HepG2 (cell line): ENCODE measurements around the gene PRXL2B. TPM values are rescaled to one million over a fixed set of nuclear protein-coding genes. Genes with fewer than 3 reads are reported as not detected.
A peak's percentile ranks its signal among the peaks of the same experiment; 100 is the strongest.

ENCODE experiments used
- ATAC-seq: fragments of 200-7000 bp; cut with Tn5 transposase; 3 replicates; pipeline ENCODE4 v1.9.1; 2020; ENCODE audit warnings: mild to moderate bottlenecking, moderate library complexity
- BruUV-seq: library from RNA; stranded (reverse); fragments of 400-500 nt; replicated peaks from 2 replicates; lab custom pipeline; 2021; lab: Mats Ljungman, UMichigan
- CTCF ChIA-PET: fragments of 300-600 bp; formaldehyde crosslinking; extraction: SDS; loops from one replicate; lab custom pipeline; 2021; ENCODE audit warnings: low total read pairs, inconsistent platforms, low intra/inter-chr PET ratio; lab: Yijun Ruan, JAX
- POLR2A ChIA-PET: fragments of 350-600 bp; sonication (Branson Sonifier 250); formaldehyde crosslinking; loops from one replicate; lab custom pipeline; 2020; ENCODE audit warnings: antibody characterized with exemption, inconsistent platforms; lab: Yijun Ruan, JAX
- DNase-seq: peaks from one replicate; pipeline ENCODE4 v3.0.0-alpha.2; 2015; ENCODE audit warnings: low spot score
- FAIRE-seq: peaks from 3 replicates; lab custom pipeline; 2011; peaks lifted over from hg19 to GRCh38; lab: Jason Lieb, UNC
- H2AFZ ChIP-seq: one replicate; pipeline ENCODE4 v1.6.1; 2011; ENCODE audit warnings: low read length, inconsistent platforms
- H3K27ac ChIP-seq: fragments of 300-600 bp; 3 replicates; pipeline ENCODE4 v1.8.0; 2011; ENCODE audit warnings: mixed run types, mild to moderate bottlenecking, mixed read lengths, low read length, inconsistent platforms; ENCODE audit not compliant: insufficient read depth; ENCODE audit errors: extremely low read length
- H3K27me3 ChIP-seq, 2 experiments: fragments of 200-600 bp in 1 of 2; 2 replicates in 1 of 2; 3 replicates in 1 of 2; pipeline versions ENCODE4 v1.6.0 to v1.8.0; 2011; ENCODE audit warnings: low read length in 2 of 2, mild to moderate bottlenecking in 2 of 2, moderate library complexity in 2 of 2, inconsistent platforms in 1 of 2; ENCODE audit not compliant: insufficient read depth in 2 of 2, control insufficient read depth in 1 of 2
- H3K36me3 ChIP-seq, 2 experiments: fragments of 200-600 bp in 1 of 2; replicated peaks in 1 of 2; 2 replicates in 1 of 2; 3 replicates in 1 of 2; pipeline versions ENCODE4 v1.5.1 to v1.8.0; 2011; ENCODE audit warnings: low read length in 2 of 2, inconsistent platforms in 1 of 2; ENCODE audit not compliant: insufficient read depth in 2 of 2, control insufficient read depth in 1 of 2
- H3K4me1 ChIP-seq: 2 replicates; pipeline ENCODE4 v1.5.1; 2012; ENCODE audit warnings: low read length, inconsistent platforms; ENCODE audit not compliant: insufficient read depth
- H3K4me2 ChIP-seq: 2 replicates; pipeline ENCODE4 v1.6.0; 2011; ENCODE audit warnings: low read depth, low read length, inconsistent platforms
- H3K4me3 ChIP-seq, 3 experiments: fragments of 200-600 bp in 1 of 3; sonication (generic), shearing (Covaris generic) in 1 of 3; replicated peaks in 1 of 3; 2 replicates each; pipeline ENCODE4 v1.5.1; 2011 to 2016; ENCODE audit warnings: low read length in 3 of 3, inconsistent platforms in 2 of 3, low read depth in 2 of 3, mild to moderate bottlenecking in 2 of 3, control low read depth in 1 of 3, mixed read lengths in 1 of 3; ENCODE audit not compliant: insufficient read depth in 1 of 3
- H3K79me2 ChIP-seq: one replicate; pipeline ENCODE4 v1.6.1; 2011; ENCODE audit warnings: low read length, inconsistent platforms; ENCODE audit not compliant: insufficient read depth
- H3K9ac ChIP-seq: 2 replicates; pipeline ENCODE4 v1.6.0; 2011; ENCODE audit warnings: mild to moderate bottlenecking, low read depth, low read length, inconsistent platforms; ENCODE audit not compliant: insufficient read depth
- H3K9me3 ChIP-seq: 2 replicates; pipeline ENCODE4 v1.5.1; 2012; ENCODE audit warnings: mild to moderate bottlenecking, low read length
- H4K20me1 ChIP-seq: 2 replicates; pipeline ENCODE4 v1.6.0; 2011; ENCODE audit warnings: inconsistent platforms, mild to moderate bottlenecking, low read length, moderate library complexity; ENCODE audit not compliant: insufficient read depth
- CBX1 ChIP-seq: IDR thresholded peaks from one replicate; pipeline ENCODE4 v1.6.1; 2016; ENCODE audit warnings: antibody characterized with exemption, low read depth
- FOXO1 ChIP-seq: sonication (generic); formaldehyde crosslinking; IDR thresholded peaks from 2 replicates; pipeline ENCODE4 v1.4.0; 2020; ENCODE audit warnings: missing genetic modification reagents
- MTA1 ChIP-seq: sonication (generic); formaldehyde crosslinking; IDR thresholded peaks from 2 replicates; pipeline ENCODE4 v1.4.0; 2020; ENCODE audit warnings: missing genetic modification reagents, mild to moderate bottlenecking, borderline replicate concordance
- MTERF4 ChIP-seq: sonication (generic); formaldehyde crosslinking; IDR thresholded peaks from 2 replicates; pipeline ENCODE4 v1.8.0; 2023; ENCODE audit warnings: mild to moderate bottlenecking, missing genetic modification reagents
- RAD51 ChIP-seq: fragments of 450-650 bp; IDR thresholded peaks from 2 replicates; pipeline ENCODE4 v1.6.1; 2016; ENCODE audit warnings: borderline replicate concordance
- RXRA ChIP-seq: sonication (generic); formaldehyde crosslinking; IDR thresholded peaks from 2 replicates; pipeline ENCODE4 v1.5.1; 2020; ENCODE audit warnings: missing genetic modification reagents
- SNAPC2 ChIP-seq: sonication (generic); formaldehyde crosslinking; IDR thresholded peaks from 2 replicates; pipeline ENCODE4 v1.8.1; 2022; ENCODE audit warnings: mild to moderate bottlenecking, missing genetic modification reagents
- ZFP36 ChIP-seq: fragments of 150-350 bp; IDR thresholded peaks from 2 replicates; pipeline ENCODE4 v1.6.1; 2018; ENCODE audit warnings: borderline replicate concordance, low read length, low read depth; ENCODE audit not compliant: partially characterized antibody
- ZNF570 ChIP-seq: sonication (generic); formaldehyde crosslinking; IDR thresholded peaks from 2 replicates; pipeline ENCODE4 v1.4.0; 2020; ENCODE audit warnings: mild to moderate bottlenecking, missing genetic modification reagents, borderline replicate concordance
- ZNF670 ChIP-seq: sonication (generic); formaldehyde crosslinking; IDR thresholded peaks from 2 replicates; pipeline ENCODE4 v1.8.0; 2022; ENCODE audit warnings: mild to moderate bottlenecking, missing genetic modification reagents, borderline replicate concordance
- ZNF737 ChIP-seq: sonication (generic); formaldehyde crosslinking; IDR thresholded peaks from 2 replicates; pipeline ENCODE4 v1.5.0; 2020; ENCODE audit warnings: missing genetic modification reagents, mild to moderate bottlenecking, borderline replicate concordance
- WGBS: methylation state at CpG from one replicate; pipeline ENCODE4 v1.1.6; 2017; ENCODE audit warnings: low lambda C conversion rate; 5-methylcytosine and 5-hydroxymethylcytosine counted together
- in situ Hi-C: cut with HindIII; loops from 2 replicates; pipeline ENCODE4 v1.10.0; 2017; ENCODE audit warnings: low pct_unique_long_range_greater_than_20kb; ENCODE audit not compliant: extremely low pct_ligation_motif_present
- intact Hi-C: fragments of 100-400 bp; cut with micrococcal nuclease; formaldehyde crosslinking; loops from one replicate; pipeline ENCODE4 v1.10.0; 2022; ENCODE audit not compliant: unreplicated experiment
- polyA plus RNA-seq, 8 experiments: library from polyadenylated mRNA; depleted of rRNA in 3 of 8; stranded (reverse) in 7 of 8; unstranded in 1 of 8; fragments of >200 nt; fragmentation: Illumina TruSeq in 4 of 8; extraction: Trizol in 4 of 8; gene quantifications; 2 replicates each; pipeline versions ENCODE4 v1.2.1 to v1.2.3, GENCODE V29; 2011 to 2016; ENCODE audit warnings: low read depth in 4 of 8, missing spikeins in 1 of 8, mixed read lengths in 1 of 8; ENCODE audit not compliant: insufficient read depth in 1 of 8
- total RNA-seq, 5 experiments: library from RNA; depleted of rRNA; stranded (reverse); fragments of >200 nt; fragmentation: Illumina TruSeq; extraction: Trizol; gene quantifications; 2 replicates each; pipeline ENCODE4 v1.2.3, GENCODE V29; 2016; ENCODE audit warnings: low read depth in 1 of 5
- TF ChIP-seq, protein P1 (sequence below): sonication (generic); formaldehyde crosslinking; IDR thresholded peaks from 2 replicates; pipeline ENCODE4 v1.4.0; 2020; ENCODE audit warnings: mild to moderate bottlenecking, missing genetic modification reagents
- TF ChIP-seq, protein P2 (sequence below): sonication (generic); formaldehyde crosslinking; IDR thresholded peaks from 2 replicates; pipeline ENCODE4 v1.4.0; 2020; ENCODE audit warnings: missing genetic modification reagents, borderline replicate concordance

The PRXL2B gene
- total and polyA plus RNA-seq, 2 of the 13 experiments (the other 11 are each of a cell fraction or from before 2014, with no cell fraction given), result 16.8 to 22.1 TPM

GRCh38 chr1:2555634-2556276, 30.8 kb upstream of the PRXL2B start:
- ATAC-seq (peak; percentile 17), FAIRE-seq (no peak), DNase-seq (no peak)
- H3K4me2 ChIP-seq, result peak overlapping the region; percentile 85
- intact Hi-C loops (loop anchor here (5.0 kb wide), 1 partner anchor 77 kb away; the partner anchor contains the start of gene MMEL1), in situ Hi-C loops (no loop called here)
- BruUV-seq, result TSS peak; percentile 54
- H3K4me3 ChIP-seq, result peak overlapping the region; percentile 71 to 89 (median 76)
- H3K9me3 ChIP-seq, result no peaks in the 10 kb centered on the region
- H3K79me2 ChIP-seq, result no peaks in the 10 kb centered on the region
- peak overlapping the region; percentile 66 for H3K27ac ChIP-seq
- no peaks in the 10 kb centered on the region; a peak in 1 of 5 replicates for H3K27me3 ChIP-seq
- POLR2A ChIA-PET, result interaction anchor here (0.8 to 2.1 kb wide), 9 partner anchors 9 to 143 kb away, joined by 3 to 20 read pairs (median 5); partner anchors contain the start of genes MMEL1, PEX10 and PRXL2B
- 7% methylated on average over 9 of the region's 26 CpGs for WGBS
- H4K20me1 ChIP-seq, result 0 out of 2 replicates have a peak, but pooled peaks cover 4% of the 10 kb centered on the region
- H3K4me1 ChIP-seq, result peaks cover 41% of the 10 kb centered on the region
- H3K36me3 ChIP-seq, result no peaks in the 10 kb centered on the region; a peak in 1 of 5 replicates
- no peak overlapping the region for H2AFZ ChIP-seq
- CTCF ChIA-PET, result interaction anchor here (1.3 kb wide), 1 partner anchor 142 kb away, joined by 3 read pairs; no protein-coding TSS in a partner anchor
- peak overlapping the region; percentile 77 for H3K9ac ChIP-seq
- TF ChIP-seq MTERF4 (CRISPR knock-in tag) (peak; percentile 76; the same call in 1 of the 2 replicates), ZNF737 (no peak), CBX1 (peak; percentile 78), RXRA (CRISPR knock-in tag) (0 out of 2 replicates have a peak, but pooled peaks have one; percentile 5), ZFP36 (no peak), MTA1 (0 out of 2 replicates have a peak, but pooled peaks have one; percentile 18), SNAPC2 (CRISPR knock-in tag) (peak; percentile 60; the same call in 1 of the 2 replicates), FOXO1 (CRISPR knock-in tag) (peak; percentile 26; the same call in 1 of the 2 replicates), ZNF670 (CRISPR knock-in tag) (0 out of 2 replicates have a peak, but pooled peaks have one; percentile 62), RAD51 (peak; percentile 72; the same call in 1 of the 2 replicates), ZNF570 (CRISPR knock-in tag) (no peak)
- TF ChIP-seq, protein P1, sequence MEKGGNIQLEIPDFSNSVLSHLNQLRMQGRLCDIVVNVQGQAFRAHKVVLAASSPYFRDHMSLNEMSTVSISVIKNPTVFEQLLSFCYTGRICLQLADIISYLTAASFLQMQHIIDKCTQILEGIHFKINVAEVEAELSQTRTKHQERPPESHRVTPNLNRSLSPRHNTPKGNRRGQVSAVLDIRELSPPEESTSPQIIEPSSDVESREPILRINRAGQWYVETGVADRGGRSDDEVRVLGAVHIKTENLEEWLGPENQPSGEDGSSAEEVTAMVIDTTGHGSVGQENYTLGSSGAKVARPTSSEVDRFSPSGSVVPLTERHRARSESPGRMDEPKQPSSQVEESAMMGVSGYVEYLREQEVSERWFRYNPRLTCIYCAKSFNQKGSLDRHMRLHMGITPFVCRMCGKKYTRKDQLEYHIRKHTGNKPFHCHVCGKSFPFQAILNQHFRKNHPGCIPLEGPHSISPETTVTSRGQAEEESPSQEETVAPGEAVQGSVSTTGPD (CRISPR knock-in tag), result peak; percentile 24; the same call in 1 of the 2 replicates
- TF ChIP-seq, protein P2, sequence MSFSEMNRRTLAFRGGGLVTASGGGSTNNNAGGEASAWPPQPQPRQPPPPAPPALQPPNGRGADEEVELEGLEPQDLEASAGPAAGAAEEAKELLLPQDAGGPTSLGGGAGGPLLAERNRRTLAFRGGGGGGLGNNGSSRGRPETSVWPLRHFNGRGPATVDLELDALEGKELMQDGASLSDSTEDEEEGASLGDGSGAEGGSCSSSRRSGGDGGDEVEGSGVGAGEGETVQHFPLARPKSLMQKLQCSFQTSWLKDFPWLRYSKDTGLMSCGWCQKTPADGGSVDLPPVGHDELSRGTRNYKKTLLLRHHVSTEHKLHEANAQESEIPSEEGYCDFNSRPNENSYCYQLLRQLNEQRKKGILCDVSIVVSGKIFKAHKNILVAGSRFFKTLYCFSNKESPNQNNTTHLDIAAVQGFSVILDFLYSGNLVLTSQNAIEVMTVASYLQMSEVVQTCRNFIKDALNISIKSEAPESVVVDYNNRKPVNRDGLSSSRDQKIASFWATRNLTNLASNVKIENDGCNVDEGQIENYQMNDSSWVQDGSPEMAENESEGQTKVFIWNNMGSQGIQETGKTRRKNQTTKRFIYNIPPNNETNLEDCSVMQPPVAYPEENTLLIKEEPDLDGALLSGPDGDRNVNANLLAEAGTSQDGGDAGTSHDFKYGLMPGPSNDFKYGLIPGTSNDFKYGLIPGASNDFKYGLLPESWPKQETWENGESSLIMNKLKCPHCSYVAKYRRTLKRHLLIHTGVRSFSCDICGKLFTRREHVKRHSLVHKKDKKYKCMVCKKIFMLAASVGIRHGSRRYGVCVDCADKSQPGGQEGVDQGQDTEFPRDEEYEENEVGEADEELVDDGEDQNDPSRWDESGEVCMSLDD (CRISPR knock-in tag), result peak; percentile 75; the same call in 1 of the 2 replicates
